Measurements from ENCODE around the gene PRKCE. TPM values are rescaled to one million over a fixed set of nuclear protein-coding genes. Genes with fewer than 3 reads are reported as not detected.

The PRKCE gene
- total RNA-seq, 1 donor from 2014 or later: 19.4 TPM

DNA sequence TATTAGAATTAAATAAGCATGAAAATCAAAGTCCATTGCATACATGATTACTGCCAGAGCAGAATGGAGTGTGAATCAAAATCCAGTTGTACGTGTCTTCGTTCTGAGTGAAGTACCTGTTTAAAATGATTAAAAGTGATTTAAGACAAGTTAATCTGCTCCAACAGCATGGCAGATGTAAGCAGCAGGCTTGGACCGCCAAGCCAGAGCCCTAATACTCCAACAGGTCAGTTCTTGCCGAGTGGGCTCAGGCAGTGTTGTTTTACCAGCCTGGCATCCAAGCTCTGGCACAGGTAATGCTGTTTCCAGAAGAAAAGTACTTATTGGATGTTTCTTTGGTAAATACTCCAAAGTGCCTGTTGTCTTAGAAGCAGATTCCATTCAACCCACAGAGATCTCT lies 474.3 kb downstream of the PRKCE start:
- intact Hi-C loops (cut with micrococcal nuclease): no loop called here

DNA sequence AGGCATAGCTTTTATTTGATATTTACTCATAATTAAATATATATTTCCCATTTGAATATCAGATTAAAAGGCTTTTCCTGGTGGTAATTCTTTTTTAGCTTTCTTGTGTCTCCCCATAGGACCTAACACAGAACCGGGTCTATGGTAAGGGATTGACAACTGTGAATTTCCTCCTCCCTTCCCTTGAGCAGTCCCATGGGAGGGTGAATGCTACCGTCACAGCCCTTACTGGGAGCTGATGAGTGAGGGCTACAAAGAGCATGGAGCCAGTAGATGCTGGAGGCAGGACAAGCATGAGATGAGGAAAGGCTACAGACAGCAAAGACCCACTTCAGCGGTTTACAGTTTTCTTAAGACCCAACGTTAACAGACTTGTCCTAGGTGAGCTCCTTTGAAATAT lies 475.1 kb downstream of the PRKCE start:
- intact Hi-C loops (cut with micrococcal nuclease): no loop called here

DNA sequence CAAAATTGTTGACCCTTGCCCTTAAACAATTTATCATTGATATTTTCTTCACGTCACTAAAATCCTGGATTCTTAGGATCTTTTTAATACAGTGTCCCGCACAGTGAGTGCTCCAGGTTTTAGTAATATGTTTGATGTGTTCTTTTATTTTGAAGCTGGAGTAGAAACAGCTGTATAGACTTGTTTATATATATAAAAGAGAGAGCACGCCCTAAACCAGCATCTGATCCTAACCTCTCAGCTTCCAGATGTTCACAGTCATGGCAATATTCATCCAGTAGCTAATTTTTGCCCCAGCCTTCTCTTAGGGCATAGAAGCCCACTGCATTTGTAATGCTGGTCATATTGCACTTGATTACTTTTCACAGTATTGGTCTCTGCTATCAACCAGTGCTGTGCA lies 475.7 kb downstream of the PRKCE start:
- intact Hi-C loops (cut with micrococcal nuclease): no loop called here

DNA sequence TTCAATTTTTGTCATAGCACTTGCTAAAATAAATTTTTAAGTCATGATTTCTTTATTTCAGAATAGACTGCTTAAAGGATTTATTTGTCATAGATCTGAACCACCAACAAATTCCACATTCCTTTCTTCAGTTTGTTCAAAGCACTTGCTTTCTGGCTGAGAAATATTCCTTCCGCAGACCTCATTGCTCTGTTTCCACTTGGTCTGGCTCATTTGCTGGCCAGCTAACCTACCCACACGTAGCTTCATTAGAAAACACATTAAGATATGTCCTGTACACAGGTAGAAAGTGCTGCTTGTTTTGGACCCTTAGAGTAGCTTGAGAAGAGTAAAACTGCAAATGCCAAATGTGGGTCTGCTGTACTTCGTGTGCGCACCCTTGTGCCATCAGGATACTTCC lies 479.0 kb downstream of the PRKCE start:
- intact Hi-C loops (cut with micrococcal nuclease): no loop called here

DNA sequence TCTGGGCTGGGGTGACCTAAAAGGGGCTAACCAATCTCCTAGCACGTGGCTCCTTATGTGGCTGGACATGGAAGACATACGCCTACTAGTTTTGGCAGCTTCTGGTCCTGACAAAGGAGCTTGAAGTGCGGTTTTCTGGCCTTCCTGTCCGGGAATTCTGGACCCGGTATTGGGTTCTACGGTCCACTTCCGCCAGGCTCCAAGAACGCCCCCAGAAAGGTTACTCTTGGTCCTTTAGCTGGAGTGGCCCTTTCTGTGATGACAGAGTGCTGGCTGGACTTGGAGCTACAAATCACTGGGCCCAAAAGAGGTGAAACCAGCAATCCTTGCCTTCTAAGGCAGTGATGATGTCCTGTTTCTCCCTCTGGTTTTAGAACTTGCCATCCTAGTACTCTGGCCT lies 481.5 kb downstream of the PRKCE start:
- intact Hi-C loops (cut with micrococcal nuclease): no loop called here

DNA sequence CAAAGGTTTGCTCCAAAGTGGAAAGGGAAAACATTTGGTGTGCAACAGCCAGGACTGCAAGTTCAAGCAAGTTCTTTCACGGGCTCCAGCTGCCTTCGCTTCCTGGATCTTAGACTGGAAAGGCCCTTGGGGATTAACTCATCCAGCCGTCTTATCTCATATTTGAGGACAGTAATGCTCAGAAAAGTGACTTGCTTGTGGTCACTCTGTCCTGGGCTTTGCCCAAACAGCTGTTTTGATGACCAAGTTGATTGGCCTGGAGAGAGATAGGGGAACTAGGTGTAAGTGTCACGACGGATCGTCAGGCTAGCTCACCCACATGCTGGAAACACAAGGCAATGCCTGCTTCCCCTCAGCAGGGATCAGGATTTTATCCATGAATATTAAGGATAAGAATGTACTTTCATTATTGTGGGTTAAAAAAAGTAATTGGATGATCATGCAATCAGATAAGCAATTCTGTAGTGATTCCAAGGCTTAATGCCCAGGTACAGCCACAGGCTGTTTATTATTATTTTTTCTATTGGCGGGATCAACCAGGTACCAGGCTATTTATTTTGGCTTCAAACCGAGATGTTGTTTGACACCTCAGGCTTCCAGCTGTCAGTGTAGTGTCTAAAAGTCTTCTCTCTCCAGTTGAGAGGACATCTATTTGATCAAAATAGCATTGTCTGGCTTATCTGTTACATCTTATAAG lies 483.2 kb downstream of the PRKCE start:
- intact Hi-C loops (cut with micrococcal nuclease): no loop called here

DNA sequence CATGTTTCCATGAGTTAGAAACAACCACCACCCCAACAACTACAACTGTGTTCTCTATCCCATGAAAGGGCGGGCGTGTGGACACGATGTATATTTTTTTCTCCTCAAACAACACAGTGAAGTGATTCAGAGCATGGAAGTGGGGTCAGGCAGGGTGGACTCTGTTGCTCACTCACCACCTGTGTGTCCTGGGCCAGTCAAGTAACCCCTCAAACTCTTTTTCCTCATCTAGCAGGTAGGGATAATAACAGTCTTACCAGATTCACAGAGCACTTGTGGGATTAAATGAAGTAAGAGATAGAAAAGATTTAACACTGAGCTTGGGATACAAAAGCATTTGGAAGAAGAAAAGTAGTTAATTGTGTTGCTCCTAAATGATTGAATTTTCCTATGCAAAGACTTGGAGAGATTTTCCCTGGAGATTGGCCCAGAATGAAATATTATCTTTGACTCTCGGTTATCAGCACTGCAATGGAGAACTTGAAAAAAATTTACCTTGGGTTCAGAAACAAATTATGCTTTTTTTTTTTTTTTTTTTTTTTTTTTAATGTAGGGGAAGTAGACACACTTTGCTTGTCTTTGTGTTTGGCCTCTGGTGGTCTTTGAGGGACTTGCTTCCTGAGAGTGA lies 483.9 kb downstream of the PRKCE start:
- intact Hi-C loops (cut with micrococcal nuclease): no loop called here

DNA sequence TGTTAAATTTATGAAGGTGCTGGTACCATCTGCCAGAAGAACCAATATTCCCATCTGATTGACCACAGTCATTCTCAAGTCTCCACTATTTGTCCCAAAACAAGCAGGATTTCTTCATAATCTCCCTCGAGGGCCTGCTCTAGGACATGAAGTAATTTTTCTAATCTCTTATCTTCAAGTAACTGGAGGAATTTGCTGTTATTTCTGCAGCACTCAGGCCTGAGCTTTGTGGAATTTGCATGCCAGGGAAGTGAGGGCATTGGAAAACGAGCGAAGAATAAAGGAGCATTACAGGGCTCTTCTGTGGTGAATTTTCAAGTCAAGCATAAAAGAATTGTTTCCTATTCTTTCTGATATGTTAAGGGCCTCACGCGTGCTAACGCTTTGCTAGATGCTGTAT lies 484.5 kb downstream of the PRKCE start:
- intact Hi-C loops (cut with micrococcal nuclease): no loop called here

DNA sequence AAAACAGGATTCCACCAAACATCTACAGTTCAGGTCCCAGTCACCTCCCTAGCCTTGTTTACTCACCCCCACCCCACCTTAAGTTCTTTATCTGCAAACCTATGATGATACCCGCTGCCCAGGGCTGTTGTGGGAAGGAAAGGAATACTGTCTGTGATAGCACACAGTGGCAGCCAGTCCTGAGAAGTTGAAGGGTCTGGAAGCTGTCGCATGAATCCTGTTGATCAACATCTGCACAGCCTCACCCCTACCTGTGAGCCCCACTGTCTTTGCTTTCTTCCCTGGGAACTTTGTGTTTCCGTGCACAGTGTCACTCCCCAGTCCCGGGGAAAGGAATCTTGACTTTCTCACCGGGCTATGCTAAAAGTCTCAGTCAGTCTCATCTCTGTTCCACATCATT lies 485.0 kb downstream of the PRKCE start:
- intact Hi-C loops (cut with micrococcal nuclease): no loop called here

DNA sequence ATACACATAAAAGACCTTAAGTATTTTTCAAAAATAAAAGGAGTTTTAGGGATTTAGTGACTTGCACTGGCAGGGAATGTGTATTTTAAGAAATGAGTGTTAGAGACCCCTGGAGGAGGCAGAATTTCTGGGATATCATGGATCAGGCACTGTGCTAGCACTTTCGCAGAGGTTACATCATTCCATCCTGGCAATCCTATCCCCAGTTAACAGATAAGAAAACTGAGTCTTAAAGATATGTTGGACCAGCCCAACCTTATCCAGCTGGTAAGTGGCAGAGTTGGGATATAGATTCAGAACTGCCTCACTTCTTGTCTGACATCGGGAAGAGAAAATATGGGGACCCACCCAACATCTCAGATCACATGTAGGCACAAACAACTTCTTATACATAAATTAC lies 485.5 kb downstream of the PRKCE start:
- intact Hi-C loops (cut with micrococcal nuclease): no loop called here

DNA sequence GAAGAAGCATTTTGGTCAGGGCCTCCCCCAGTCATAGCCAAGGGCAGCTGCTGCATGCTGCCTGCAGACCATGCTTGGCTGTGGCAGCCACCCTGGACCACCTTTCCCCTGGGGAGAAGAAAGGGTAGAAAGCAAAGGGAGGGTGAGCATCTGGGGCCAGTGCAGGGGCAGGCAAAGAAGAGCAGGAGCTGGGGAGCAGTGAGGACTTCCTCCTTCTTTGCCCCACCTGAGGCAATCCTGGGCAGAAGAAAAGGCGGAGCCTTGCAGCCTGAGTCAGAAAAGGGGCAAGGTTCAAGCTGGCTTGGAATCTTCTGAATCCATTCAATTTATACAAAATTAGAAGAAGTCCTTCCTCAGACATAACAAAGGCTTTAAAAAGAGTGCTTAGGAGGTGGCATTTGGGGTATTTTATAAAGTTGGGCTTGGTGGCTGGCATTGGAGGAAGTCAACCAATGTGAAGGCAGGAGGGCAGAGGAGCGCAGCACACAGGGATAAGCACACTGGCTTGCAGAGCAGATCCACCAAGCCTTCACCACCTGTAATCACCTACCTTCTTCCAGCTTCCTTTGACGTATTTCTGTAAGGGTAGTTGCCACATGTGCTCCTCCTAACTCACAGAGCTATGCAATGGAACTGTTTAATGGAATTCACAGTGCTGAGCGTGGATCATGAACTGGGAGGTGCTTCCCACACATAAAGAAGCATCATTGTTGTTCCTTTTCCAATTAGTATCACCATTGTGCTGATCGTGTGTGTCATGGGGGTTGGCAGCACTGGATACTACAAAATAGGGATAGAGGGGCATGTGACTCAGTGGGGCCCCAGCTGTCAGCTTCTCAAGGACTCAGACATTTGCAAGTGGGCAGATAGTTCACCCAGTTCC lies 491.3 kb downstream of the PRKCE start:
- intact Hi-C loops (cut with micrococcal nuclease): no loop called here

DNA sequence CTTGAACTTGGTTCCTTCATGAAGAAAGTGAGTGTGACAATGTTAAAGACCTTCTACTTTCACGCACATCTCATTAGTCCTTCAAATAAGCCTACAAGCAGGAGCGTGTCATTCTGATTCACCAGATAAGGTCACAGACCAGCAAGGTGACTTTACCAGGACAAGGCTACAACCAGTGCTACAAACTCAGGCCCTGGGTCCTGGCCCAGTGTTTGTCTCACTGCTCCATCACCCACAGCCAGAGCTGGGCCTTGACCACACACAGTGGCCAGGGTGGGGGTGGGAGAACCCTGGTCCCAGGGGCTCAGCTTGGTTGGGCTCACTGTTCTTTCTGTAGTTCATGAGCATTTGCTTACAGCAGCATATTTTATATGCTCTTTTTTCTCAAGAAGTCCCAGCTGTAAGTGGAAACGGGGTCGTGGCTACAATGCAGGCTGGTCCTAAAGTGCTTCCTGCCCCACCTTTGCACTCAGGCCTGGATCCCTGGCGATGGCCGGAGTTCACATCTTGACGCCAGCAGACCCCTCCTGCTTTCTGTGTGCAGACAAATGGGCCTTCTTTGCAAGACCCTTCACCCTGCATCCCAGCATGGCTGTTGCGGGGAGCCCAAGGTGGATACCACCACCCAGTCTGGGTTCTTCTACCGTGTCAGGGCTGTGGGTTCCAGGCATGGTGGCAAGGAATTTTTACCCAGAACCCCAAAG lies 492.1 kb downstream of the PRKCE start:
- intact Hi-C loops (cut with micrococcal nuclease): no loop called here

DNA sequence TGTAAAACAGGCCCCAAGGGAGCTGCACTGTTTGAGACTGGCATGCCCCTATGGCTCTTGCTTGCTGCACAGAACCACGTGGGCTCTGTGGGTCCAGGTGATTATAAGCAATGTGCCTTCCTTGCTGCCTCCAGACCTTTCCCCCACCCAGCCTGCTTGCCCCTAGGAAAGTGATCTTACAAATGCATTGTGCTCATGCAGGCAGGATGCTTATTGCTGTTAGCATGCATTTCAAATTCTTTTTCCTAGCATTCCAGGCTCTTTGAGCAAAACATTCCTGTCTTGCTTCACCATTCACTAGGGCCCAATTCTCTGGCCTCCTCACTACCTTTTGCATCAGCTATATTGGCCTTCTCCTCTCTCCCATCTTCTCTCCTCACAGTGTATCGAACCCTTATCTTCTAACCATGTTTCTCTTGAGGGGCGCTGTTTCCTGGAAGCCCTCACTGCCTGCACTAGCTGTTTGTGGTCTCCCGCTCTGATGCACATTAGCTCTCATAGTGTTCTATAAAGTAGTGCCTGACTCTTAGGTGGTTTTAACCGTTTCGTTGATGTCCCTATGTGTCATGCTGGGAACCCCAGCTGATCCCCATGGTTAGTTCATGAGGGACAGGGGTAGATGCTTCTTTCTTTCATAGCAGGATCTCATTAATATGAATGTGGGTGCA lies 492.8 kb downstream of the PRKCE start:
- intact Hi-C loops (cut with micrococcal nuclease): no loop called here

DNA sequence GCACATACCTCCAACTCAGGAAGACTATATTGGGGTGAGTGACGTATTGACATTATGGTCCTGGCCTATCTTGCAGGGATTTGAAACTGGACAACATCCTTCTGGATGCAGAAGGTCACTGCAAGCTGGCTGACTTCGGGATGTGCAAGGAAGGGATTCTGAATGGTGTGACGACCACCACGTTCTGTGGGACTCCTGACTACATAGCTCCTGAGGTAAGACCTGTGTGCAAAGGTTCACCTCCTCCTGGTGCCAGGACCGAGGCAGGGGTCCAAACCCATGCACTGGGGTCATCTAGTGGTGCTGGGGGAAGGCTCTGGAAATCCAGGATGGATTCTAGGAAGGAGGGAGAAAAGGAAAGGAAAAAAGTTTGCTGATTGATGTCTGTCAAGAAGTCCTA lies 493.5 kb downstream of the PRKCE start:
- intact Hi-C loops (cut with micrococcal nuclease): no loop called here

DNA sequence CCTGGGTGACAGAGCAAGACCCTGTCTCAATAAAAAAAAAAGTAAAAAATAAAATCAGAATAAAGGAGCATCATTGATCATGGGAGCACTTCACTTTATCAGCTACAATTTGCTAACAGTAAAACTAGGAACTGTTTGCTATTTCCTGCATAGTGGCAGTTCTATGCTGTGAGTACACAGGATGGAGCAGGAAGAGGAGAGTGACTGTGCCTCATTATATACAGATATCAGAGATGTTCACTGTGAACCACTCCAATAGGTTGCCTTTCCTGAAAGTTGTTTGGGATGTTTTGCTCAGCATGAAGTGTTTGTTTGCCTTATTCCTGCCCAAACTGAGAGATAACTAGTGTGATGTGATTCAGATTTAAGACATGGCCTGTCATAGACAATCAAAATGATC lies 494.4 kb downstream of the PRKCE start:
- intact Hi-C loops (cut with micrococcal nuclease): no loop called here

DNA sequence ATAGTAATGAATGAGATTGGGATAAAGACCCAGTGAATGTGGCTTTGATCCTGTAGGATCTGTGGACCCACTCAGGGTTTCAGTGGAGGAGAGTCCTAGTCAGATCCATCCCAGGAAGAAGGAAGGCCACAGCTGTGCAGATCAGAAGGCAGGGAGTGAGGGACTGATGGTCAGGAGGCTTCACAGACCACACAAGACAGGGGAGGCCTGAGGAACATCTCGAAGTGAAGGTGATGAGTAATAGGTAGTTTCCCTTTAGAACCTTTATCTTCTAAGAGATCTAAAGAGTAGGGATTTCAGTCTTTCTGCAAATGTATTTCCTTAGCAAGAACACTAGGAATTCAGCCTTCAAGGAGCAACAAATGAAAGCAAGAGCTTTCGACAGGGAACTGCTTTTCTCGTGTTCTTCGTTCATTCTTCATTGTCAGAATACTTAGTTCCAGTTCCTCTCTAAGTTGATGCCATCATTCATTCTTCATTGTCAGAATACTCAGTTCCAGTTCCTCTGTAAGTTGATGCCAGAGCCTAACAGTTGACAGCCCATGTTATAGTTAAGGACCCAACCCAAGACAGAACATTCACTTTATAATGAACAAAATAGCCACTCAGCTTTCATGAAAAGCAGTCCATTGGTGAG lies 495.5 kb downstream of the PRKCE start:
- intact Hi-C loops (cut with micrococcal nuclease): no loop called here

DNA sequence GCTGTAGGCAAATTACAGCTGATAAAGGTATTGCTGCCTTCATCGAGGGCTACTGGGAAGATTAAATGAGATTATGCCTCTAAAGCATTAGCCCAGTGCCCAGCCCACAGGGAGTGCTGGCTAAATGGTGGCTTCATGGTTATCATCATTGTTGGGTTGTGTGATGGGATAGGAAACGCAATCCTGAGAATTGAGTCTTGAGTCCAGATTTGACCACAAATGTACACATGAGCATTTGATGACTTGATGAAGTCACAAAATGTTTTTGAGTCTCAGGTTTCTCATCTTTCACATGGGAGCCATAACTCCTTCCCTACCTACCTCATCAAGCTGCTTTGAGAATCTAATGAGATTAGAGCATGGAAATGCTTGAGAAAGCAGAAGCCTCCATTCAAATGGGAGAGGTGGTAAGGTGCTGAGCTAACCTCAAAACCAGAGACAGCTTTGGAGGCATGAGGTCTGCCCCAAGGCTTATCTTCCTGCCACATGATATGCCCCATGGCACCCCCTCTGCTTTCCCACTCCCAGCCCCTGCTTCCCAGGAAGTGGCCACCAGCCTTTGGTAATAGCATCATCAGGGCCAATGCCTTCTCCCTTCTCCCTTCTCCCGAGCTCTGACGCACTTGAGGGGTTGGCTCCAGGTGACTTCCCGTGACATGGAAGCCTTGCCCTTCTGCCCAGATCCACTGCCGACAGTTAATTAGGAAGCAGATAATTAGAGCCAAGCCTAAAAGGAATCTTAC lies 496.3 kb downstream of the PRKCE start:
- intact Hi-C loops (cut with micrococcal nuclease): no loop called here

DNA sequence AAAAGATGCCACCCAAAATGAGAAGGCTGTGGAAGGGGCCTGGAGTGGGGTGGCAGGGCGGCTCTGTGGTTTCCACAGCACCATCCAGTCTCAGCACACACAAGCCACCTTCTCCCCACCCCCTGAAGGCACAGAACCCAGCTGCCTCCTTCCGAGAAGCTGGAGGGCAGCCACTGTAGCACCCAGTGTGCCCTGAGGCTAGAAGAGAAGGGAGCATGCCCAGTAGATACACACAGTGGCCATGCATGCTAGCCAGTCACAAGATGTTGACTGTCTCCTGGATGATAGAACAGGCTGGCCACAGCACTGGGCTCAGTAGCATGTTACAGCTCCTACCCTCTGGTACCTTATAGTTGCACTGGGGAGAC lies 496.9 kb downstream of the PRKCE start:
- intact Hi-C loops (cut with micrococcal nuclease): no loop called here

DNA sequence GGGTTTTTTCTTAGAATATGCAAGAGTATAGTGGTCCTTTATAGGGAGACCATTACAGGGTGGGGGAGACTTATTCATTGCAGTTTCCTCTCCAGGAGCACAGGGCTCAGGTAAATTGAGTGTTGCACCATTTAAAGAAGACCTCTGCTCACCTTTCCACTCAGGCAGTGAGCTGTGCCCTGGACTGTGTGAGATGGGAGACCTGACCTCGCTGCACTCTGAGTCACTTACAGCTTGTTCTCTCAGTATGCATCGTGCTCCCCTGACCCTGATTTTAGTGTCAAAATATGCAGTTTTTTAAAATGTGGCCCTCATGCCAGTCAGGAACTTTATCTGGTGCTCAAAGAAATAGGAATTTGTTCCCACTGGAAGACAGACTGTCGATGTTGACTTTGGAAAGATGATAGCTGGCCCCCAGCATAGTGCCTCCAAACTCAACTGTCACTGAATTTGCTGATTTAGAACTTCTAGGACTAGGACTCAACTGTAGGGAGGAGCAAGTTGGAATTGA lies 499.0 kb downstream of the PRKCE start:
- intact Hi-C loops (cut with micrococcal nuclease): no loop called here

DNA sequence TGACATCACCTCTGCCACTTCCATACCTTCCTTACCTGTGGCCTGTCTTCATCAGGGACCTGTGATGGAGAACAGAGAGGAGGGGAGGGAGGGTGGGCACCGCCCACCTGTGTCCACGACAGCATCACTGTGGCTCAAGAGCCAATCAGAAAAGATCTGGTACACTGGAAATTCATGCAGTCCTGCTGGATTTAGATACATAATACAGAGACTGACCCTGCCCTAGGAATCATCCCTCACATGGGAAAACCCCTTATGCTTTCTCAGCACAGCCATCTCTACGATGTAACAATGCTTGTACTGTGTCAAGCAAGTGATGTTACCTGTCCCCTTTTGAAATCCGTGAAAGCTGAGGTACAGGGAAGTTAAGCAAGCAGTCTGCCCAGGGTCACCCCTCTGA lies 500.1 kb downstream of the PRKCE start:
- intact Hi-C loops (cut with micrococcal nuclease): no loop called here

Measured in T-helper 2 cell treated with Interferon-gamma antibody and Interleukin-4, amounts not matched to agents 100 ng/mL and 5 ng/mL, for 36 hours (primary cell).